Keratinocyte (primary cell): ENCODE measurements around the gene CARM1.

Source experiments
- EZH2 ChIP-seq: IDR thresholded peaks from one replicate; pipeline ENCODE4 v1.6.1; 2012; ENCODE audit warnings: inconsistent platforms, mild to moderate bottlenecking, low read length, moderate library complexity
- TF ChIP-seq, protein P1 (sequence below), 3 experiments: IDR thresholded peaks in 1 of 3; conservative IDR thresholded peaks in 1 of 3; optimal IDR thresholded peaks in 1 of 3; 2 replicates in 2 of 3; 3 replicates in 1 of 3; pipeline versions ENCODE3 to v1.5.1; 2011; ENCODE audit warnings: low read length in 3 of 3, mild to moderate bottlenecking in 3 of 3, moderate library complexity in 2 of 3, control low read depth in 1 of 3, inconsistent platforms in 1 of 3; ENCODE audit not compliant: insufficient read depth in 2 of 3; ENCODE audit errors: extremely low read depth in 1 of 3

DNA sequence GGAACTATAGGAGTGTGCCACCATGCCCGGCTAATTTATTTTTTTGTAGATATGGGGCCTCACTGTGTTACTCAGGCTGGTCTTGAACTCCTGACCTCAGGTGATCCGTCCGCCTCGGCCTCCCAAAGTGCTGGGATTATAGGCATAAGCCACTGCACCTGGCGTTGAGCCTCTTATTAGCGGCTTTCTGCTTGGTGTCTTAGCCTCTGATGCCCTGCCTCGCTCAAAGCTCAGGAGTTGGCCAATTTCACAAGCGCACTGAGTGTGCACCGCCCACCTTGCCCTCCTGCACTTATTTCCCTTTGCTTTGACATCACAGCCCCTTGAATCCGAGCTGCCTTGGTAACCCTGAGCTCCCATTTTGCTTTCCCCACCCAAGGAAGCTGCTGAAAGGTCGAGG, 47.0 kb downstream of the CARM1 start:
- no peak for TF ChIP-seq EZH2
- TF ChIP-seq, protein P1, sequence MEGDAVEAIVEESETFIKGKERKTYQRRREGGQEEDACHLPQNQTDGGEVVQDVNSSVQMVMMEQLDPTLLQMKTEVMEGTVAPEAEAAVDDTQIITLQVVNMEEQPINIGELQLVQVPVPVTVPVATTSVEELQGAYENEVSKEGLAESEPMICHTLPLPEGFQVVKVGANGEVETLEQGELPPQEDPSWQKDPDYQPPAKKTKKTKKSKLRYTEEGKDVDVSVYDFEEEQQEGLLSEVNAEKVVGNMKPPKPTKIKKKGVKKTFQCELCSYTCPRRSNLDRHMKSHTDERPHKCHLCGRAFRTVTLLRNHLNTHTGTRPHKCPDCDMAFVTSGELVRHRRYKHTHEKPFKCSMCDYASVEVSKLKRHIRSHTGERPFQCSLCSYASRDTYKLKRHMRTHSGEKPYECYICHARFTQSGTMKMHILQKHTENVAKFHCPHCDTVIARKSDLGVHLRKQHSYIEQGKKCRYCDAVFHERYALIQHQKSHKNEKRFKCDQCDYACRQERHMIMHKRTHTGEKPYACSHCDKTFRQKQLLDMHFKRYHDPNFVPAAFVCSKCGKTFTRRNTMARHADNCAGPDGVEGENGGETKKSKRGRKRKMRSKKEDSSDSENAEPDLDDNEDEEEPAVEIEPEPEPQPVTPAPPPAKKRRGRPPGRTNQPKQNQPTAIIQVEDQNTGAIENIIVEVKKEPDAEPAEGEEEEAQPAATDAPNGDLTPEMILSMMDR (optimal IDR thresholded peaks at IDR 0.05 in 1 of 3, IDR thresholded peaks at IDR 0.05 in 1 of 3, conservative IDR thresholded peaks at IDR 0.05 in 1 of 3; ENCODE audit: extremely low read depth in 1 of 3, insufficient read depth in 2 of 3, low read length in 3 of 3) = no peak
